ENCODE data around the gene GRIK3.

GRIK3 gene

GRCh38 chr1:36846357-36846756 is 188.0 kb downstream of the GRIK3 start:
- no peak for TF ChIP-seq CTCF (IDR thresholded peaks at IDR 0.05; ENCODE audit: low read depth, low read length)
- Histone ChIP-seq H3K4me3 (ENCODE audit: low read depth, low read length) (no peak overlapping the region), H3K4me1 (peaks cover 6% of the 10 kb centered on the region), H3K36me3 (no peaks in the 10 kb centered on the region), H3K9me3 (no peaks in the 10 kb centered on the region), H3K27me3 (no peaks in the 10 kb centered on the region)
- peak; percentile 53 for DNase-seq

- Histone ChIP-seq H3K4me1 (peaks cover 6% of the 10 kb centered on the region), H3K27me3 (no peaks in the 10 kb centered on the region), H3K36me3 (no peaks in the 10 kb centered on the region), H3K4me3 (ENCODE audit: low read depth, low read length) (no peak overlapping the region), H3K9me3 (no peaks in the 10 kb centered on the region)
- DNase-seq = no peak
- TF ChIP-seq CTCF (IDR thresholded peaks at IDR 0.05; ENCODE audit: low read depth, low read length) = no peak
Measured at GRCh38 chr1:36845802-36846201, 188.5 kb downstream of the GRIK3 start.

GRCh38 chr1:36844917-36845316 is 189.4 kb downstream of the GRIK3 start:
- Histone ChIP-seq H3K9me3 (no peaks in the 10 kb centered on the region), H3K36me3 (no peaks in the 10 kb centered on the region), H3K4me1 (peaks cover 6% of the 10 kb centered on the region), H3K4me3 (ENCODE audit: low read depth, low read length) (no peak overlapping the region), H3K27me3 (no peaks in the 10 kb centered on the region)
- TF ChIP-seq CTCF (IDR thresholded peaks at IDR 0.05; ENCODE audit: low read depth, low read length) = no peak
- no peak for DNase-seq

GRCh38 chr1:36843906-36844610 is 190.3 kb downstream of the GRIK3 start:
- Histone ChIP-seq H3K36me3 (no peaks in the 10 kb centered on the region), H3K27me3 (no peaks in the 10 kb centered on the region), H3K4me1 (peaks cover 5% of the 10 kb centered on the region), H3K4me3 (ENCODE audit: low read depth, low read length) (no peak overlapping the region), H3K9me3 (no peaks in the 10 kb centered on the region)
- TF ChIP-seq CTCF (IDR thresholded peaks at IDR 0.05; ENCODE audit: low read depth, low read length) = no peak
- no peak for DNase-seq

- DNase-seq = no peak
- H3K9me3 ChIP-seq = no peaks in the 10 kb centered on the region
- H3K4me1 ChIP-seq = peaks cover 4% of the 10 kb centered on the region
- TF ChIP-seq CTCF (IDR thresholded peaks at IDR 0.05; ENCODE audit: low read depth, low read length) = no peak
- no peak overlapping the region for H3K4me3 ChIP-seq (ENCODE audit: low read depth, low read length)
- H3K36me3 ChIP-seq = no peaks in the 10 kb centered on the region
- no peaks in the 10 kb centered on the region for H3K27me3 ChIP-seq
Measured at GRCh38 chr1:36843027-36843426, 191.3 kb downstream of the GRIK3 start.

GRCh38 chr1:36842448-36842847 is 191.9 kb downstream of the GRIK3 start:
- Histone ChIP-seq H3K9me3 (no peaks in the 10 kb centered on the region), H3K4me1 (peaks cover 4% of the 10 kb centered on the region), H3K4me3 (ENCODE audit: low read depth, low read length) (no peak overlapping the region), H3K36me3 (no peaks in the 10 kb centered on the region), H3K27me3 (no peaks in the 10 kb centered on the region)
- no peak for DNase-seq
- TF ChIP-seq CTCF (IDR thresholded peaks at IDR 0.05; ENCODE audit: low read depth, low read length) = no peak
